Thyroid gland (tissue), 4 donors: ENCODE measurements around the gene LCP1.

Source experiments
- CTCF ChIP-seq, 6 experiments: fragments of 200-600 bp in 3 of 6; fragments of 450-650 bp in 3 of 6; sonication (generic) in 3 of 6; IDR thresholded peaks; one replicate each; pipeline ENCODE4 v1.5.1; 2016 to 2019; ENCODE audit warnings: antibody characterized with exemption in 6 of 6, mild to moderate bottlenecking in 2 of 6, inconsistent platforms in 1 of 6, moderate library complexity in 1 of 6
- POLR2A ChIP-seq, 2 donors: fragments of 450-650 bp; IDR thresholded peaks; one replicate each; pipeline ENCODE4 v1.6.1; 2017; ENCODE audit warnings: antibody characterized with exemption in 2 of 2, mild to moderate bottlenecking in 2 of 2, moderate library complexity in 1 of 2

DNA sequence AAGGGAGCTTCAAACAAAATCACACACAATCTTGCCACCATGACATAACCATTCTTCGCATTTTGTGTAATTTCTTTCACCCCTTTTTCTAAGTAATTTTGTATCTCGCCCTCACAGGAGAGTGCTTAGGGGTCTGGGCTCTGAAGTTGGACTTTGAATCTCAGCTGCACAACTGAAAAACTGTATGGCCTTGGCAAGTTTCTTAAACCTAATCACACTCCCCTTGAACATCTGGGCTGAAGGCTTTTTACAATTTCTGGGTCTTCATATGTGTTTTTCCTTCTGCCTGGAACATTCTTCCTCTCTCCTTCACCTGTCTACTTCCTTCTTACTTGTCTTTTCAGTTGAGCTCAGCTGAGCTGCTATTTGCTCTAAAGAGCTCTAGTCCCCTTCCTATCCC, 52.9 kb downstream of the LCP1 start:
- TF ChIP-seq CTCF (IDR thresholded peaks at IDR 0.05) (no peak), POLR2A (IDR thresholded peaks at IDR 0.05) (no peak)
